Measurements from ENCODE around the gene HSD11B1L.

Gene HSD11B1L

GRCh38 chr19:5677580-5677979 lies 3.2 kb upstream of the HSD11B1L start:
- H3K9ac ChIP-seq (ENCODE audit: low read depth, low read length), result no peak overlapping the region
- H3K27me3 ChIP-seq (ENCODE audit: control insufficient read depth, insufficient read depth, low read length), result no peaks in the 10 kb centered on the region
- 0 out of 2 replicates have a peak, but pooled peaks cover 4% of the 10 kb centered on the region for H3K36me3 ChIP-seq (ENCODE audit: control insufficient read depth, insufficient read depth, low read length)
- no peak overlapping the region for H3K27ac ChIP-seq (ENCODE audit: low read depth, low read length)
- no peak overlapping the region for H3K4me3 ChIP-seq (ENCODE audit: low read depth, low read length)
- no peaks in the 10 kb centered on the region for H3K9me3 ChIP-seq (ENCODE audit: control insufficient read depth, insufficient read depth, low read length)
- H3K4me1 ChIP-seq (ENCODE audit: control insufficient read depth, insufficient read depth, low read length), result 0 out of 2 replicates have a peak, but pooled peaks cover 6% of the 10 kb centered on the region

- H3K27me3 ChIP-seq (ENCODE audit: control insufficient read depth, insufficient read depth, low read length), result no peaks in the 10 kb centered on the region
- H3K36me3 ChIP-seq (ENCODE audit: control insufficient read depth, insufficient read depth, low read length), result 0 out of 2 replicates have a peak, but pooled peaks cover 4% of the 10 kb centered on the region
- H3K9ac ChIP-seq (ENCODE audit: low read depth, low read length), result no peak overlapping the region
- no peaks in the 10 kb centered on the region for H3K9me3 ChIP-seq (ENCODE audit: control insufficient read depth, insufficient read depth, low read length)
- H3K4me1 ChIP-seq (ENCODE audit: control insufficient read depth, insufficient read depth, low read length), result 0 out of 2 replicates have a peak, but pooled peaks cover 6% of the 10 kb centered on the region
- H3K27ac ChIP-seq (ENCODE audit: low read depth, low read length), result no peak overlapping the region
- no peak overlapping the region for H3K4me3 ChIP-seq (ENCODE audit: low read depth, low read length)
Observed at GRCh38 chr19:5678071-5678718, 2.6 kb upstream of the HSD11B1L start.

GRCh38 chr19:5679289-5680083 lies 1.3 kb upstream of the HSD11B1L start:
- Histone ChIP-seq H3K9ac (ENCODE audit: low read depth, low read length) (peak overlapping the region; percentile 79), H3K27ac (ENCODE audit: low read depth, low read length) (peak overlapping the region; percentile 66), H3K4me1 (ENCODE audit: control insufficient read depth, insufficient read depth, low read length) (0 out of 2 replicates have a peak, but pooled peaks cover 6% of the 10 kb centered on the region), H3K9me3 (ENCODE audit: control insufficient read depth, insufficient read depth, low read length) (no peaks in the 10 kb centered on the region), H3K36me3 (ENCODE audit: control insufficient read depth, insufficient read depth, low read length) (no peaks in the 10 kb centered on the region), H3K4me3 (ENCODE audit: low read depth, low read length) (peak overlapping the region; percentile 97), H3K27me3 (ENCODE audit: control insufficient read depth, insufficient read depth, low read length) (no peaks in the 10 kb centered on the region)

GRCh38 chr19:5680084-5680436 lies 767 bp upstream of the HSD11B1L start:
- peak overlapping the region; percentile 79 for H3K9ac ChIP-seq (ENCODE audit: low read depth, low read length)
- H3K27ac ChIP-seq (ENCODE audit: low read depth, low read length), result peak overlapping the region; percentile 66
- H3K9me3 ChIP-seq (ENCODE audit: control insufficient read depth, insufficient read depth, low read length), result no peaks in the 10 kb centered on the region
- peak overlapping the region; percentile 97 for H3K4me3 ChIP-seq (ENCODE audit: low read depth, low read length)
- no peaks in the 10 kb centered on the region for H3K27me3 ChIP-seq (ENCODE audit: control insufficient read depth, insufficient read depth, low read length)
- H3K4me1 ChIP-seq (ENCODE audit: control insufficient read depth, insufficient read depth, low read length), result 0 out of 2 replicates have a peak, but pooled peaks cover 6% of the 10 kb centered on the region
- no peaks in the 10 kb centered on the region for H3K36me3 ChIP-seq (ENCODE audit: control insufficient read depth, insufficient read depth, low read length)

- H3K36me3 ChIP-seq (ENCODE audit: control insufficient read depth, insufficient read depth, low read length), result no peaks in the 10 kb centered on the region
- no peak overlapping the region for H3K27ac ChIP-seq (ENCODE audit: low read depth, low read length)
- no peaks in the 10 kb centered on the region for H3K9me3 ChIP-seq (ENCODE audit: control insufficient read depth, insufficient read depth, low read length)
- H3K4me3 ChIP-seq (ENCODE audit: low read depth, low read length), result peak overlapping the region; percentile 97
- H3K9ac ChIP-seq (ENCODE audit: low read depth, low read length), result no peak overlapping the region
- 0 out of 2 replicates have a peak, but pooled peaks cover 6% of the 10 kb centered on the region for H3K4me1 ChIP-seq (ENCODE audit: control insufficient read depth, insufficient read depth, low read length)
- no peaks in the 10 kb centered on the region for H3K27me3 ChIP-seq (ENCODE audit: control insufficient read depth, insufficient read depth, low read length)
Observed at GRCh38 chr19:5681391-5682106, 722 bp downstream of the HSD11B1L start.

- Histone ChIP-seq H3K27ac (ENCODE audit: low read depth, low read length) (no peak overlapping the region), H3K9me3 (ENCODE audit: control insufficient read depth, insufficient read depth, low read length) (no peaks in the 10 kb centered on the region), H3K9ac (ENCODE audit: low read depth, low read length) (no peak overlapping the region), H3K4me1 (ENCODE audit: control insufficient read depth, insufficient read depth, low read length) (0 out of 2 replicates have a peak, but pooled peaks cover 6% of the 10 kb centered on the region), H3K27me3 (ENCODE audit: control insufficient read depth, insufficient read depth, low read length) (no peaks in the 10 kb centered on the region), H3K4me3 (ENCODE audit: low read depth, low read length) (no peak overlapping the region), H3K36me3 (ENCODE audit: control insufficient read depth, insufficient read depth, low read length) (no peaks in the 10 kb centered on the region)
Observed at GRCh38 chr19:5682107-5682482, 1.3 kb downstream of the HSD11B1L start.

GRCh38 chr19:5683177-5683886 lies 2.5 kb downstream of the HSD11B1L start:
- H3K9me3 ChIP-seq (ENCODE audit: control insufficient read depth, insufficient read depth, low read length), result no peaks in the 10 kb centered on the region
- H3K27ac ChIP-seq (ENCODE audit: low read depth, low read length), result no peak overlapping the region
- H3K4me1 ChIP-seq (ENCODE audit: control insufficient read depth, insufficient read depth, low read length), result 0 out of 2 replicates have a peak, but pooled peaks cover 6% of the 10 kb centered on the region
- H3K4me3 ChIP-seq (ENCODE audit: low read depth, low read length), result no peak overlapping the region
- H3K9ac ChIP-seq (ENCODE audit: low read depth, low read length), result no peak overlapping the region
- H3K27me3 ChIP-seq (ENCODE audit: control insufficient read depth, insufficient read depth, low read length), result no peaks in the 10 kb centered on the region
- no peaks in the 10 kb centered on the region for H3K36me3 ChIP-seq (ENCODE audit: control insufficient read depth, insufficient read depth, low read length)

GRCh38 chr19:5684694-5685430 lies 4.0 kb downstream of the HSD11B1L start:
- no peak overlapping the region for H3K9ac ChIP-seq (ENCODE audit: low read depth, low read length)
- no peaks in the 10 kb centered on the region for H3K9me3 ChIP-seq (ENCODE audit: control insufficient read depth, insufficient read depth, low read length)
- H3K4me1 ChIP-seq (ENCODE audit: control insufficient read depth, insufficient read depth, low read length), result 0 out of 2 replicates have a peak, but pooled peaks cover 2% of the 10 kb centered on the region
- no peak overlapping the region for H3K27ac ChIP-seq (ENCODE audit: low read depth, low read length)
- no peaks in the 10 kb centered on the region for H3K27me3 ChIP-seq (ENCODE audit: control insufficient read depth, insufficient read depth, low read length)
- no peak overlapping the region for H3K4me3 ChIP-seq (ENCODE audit: low read depth, low read length)
- no peaks in the 10 kb centered on the region for H3K36me3 ChIP-seq (ENCODE audit: control insufficient read depth, insufficient read depth, low read length)

- Histone ChIP-seq H3K36me3 (ENCODE audit: control insufficient read depth, insufficient read depth, low read length) (0 out of 2 replicates have a peak, but pooled peaks cover 3% of the 10 kb centered on the region), H3K4me3 (ENCODE audit: low read depth, low read length) (peak overlapping the region; percentile 74; the same call in 1 of the 2 replicates), H3K9me3 (ENCODE audit: control insufficient read depth, insufficient read depth, low read length) (no peaks in the 10 kb centered on the region), H3K27me3 (ENCODE audit: control insufficient read depth, insufficient read depth, low read length) (no peaks in the 10 kb centered on the region), H3K4me1 (ENCODE audit: control insufficient read depth, insufficient read depth, low read length) (no peaks in the 10 kb centered on the region), H3K9ac (ENCODE audit: low read depth, low read length) (no peak overlapping the region), H3K27ac (ENCODE audit: low read depth, low read length) (no peak overlapping the region)
Observed at GRCh38 chr19:5686326-5686646, 5.5 kb downstream of the HSD11B1L start.
